ENCODE data around the gene FADS2. TPM values are rescaled to one million over a fixed set of nuclear protein-coding genes. Genes with fewer than 3 reads are reported as not detected.

The FADS2 gene
- total RNA-seq, 1 experiment from 2014 or later = 19.2 TPM

DNA sequence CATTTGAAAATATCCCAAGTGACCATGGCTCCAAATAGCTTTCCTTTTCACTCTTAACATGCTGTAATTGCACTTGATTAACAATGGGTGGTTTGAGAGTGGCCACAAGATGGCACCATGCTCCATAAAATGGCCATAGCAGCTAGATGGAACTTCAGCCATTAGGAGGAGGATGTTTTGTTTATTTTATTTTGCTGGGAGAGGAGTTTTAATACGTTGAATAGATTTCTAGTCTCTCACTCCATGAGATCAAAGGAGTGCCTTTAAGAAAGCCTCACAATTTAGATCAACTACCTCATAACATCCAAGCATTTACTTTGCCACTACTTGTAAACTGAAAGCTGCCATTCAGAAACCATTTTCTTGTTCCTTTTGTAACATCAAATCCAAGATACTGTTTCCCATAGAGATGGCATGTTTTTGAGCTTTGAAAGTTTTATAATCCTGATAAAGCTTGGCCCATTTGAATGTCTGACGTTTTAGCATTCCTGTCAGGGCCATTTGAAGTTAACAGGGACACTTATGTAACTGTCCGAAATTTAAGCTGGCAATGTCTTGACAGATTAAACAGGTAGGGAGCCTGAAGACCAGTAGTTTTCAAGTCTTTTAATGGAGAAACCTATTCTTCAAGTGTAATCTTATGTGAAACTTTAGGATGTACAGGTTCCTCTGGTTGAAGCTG lies 30.7 kb upstream of the FADS2 start:
- Mint-ChIP-seq H3K27ac (ENCODE audit: unreplicated experiment) (no peak overlapping the region), H3K9me3 (ENCODE audit: low read depth, unreplicated experiment) (no peaks in the 10 kb centered on the region), H3K4me1 (ENCODE audit: low read depth, unreplicated experiment) (peaks cover 25% of the 10 kb centered on the region), H3K36me3 (ENCODE audit: insufficient read depth, unreplicated experiment) (peaks cover 67% of the 10 kb centered on the region), H3K27me3 (ENCODE audit: unreplicated experiment) (no peaks in the 10 kb centered on the region), H3K4me3 (ENCODE audit: low read depth, unreplicated experiment) (no peak overlapping the region)
- TF ChIP-seq CTCF (IDR thresholded peaks at IDR 0.05; ENCODE audit: unreplicated experiment) = peak; percentile 79
- intact Hi-C loops (cut with micrococcal nuclease; ENCODE audit: unreplicated experiment) = loop anchor here (1.0 to 10.0 kb wide), 3 partner anchors 97 to 311 kb away; partner anchors contain the start of gene FADS3
- CTCF ChIA-PET = interaction anchor here (0.6 to 3.9 kb wide), 15 partner anchors 9 to 315 kb away, joined by 3 to 32 read pairs (median 4); partner anchors contain the start of gene FADS1
- BruUV-seq (replicated peaks) = no TSS peak
- DNase-seq = peak; percentile 73

GRCh38 chr11:61799665-61800284 lies 28.3 kb upstream of the FADS2 start:
- H3K36me3 Mint-ChIP-seq (ENCODE audit: insufficient read depth, unreplicated experiment) = peaks cover 50% of the 10 kb centered on the region
- H3K4me3 Mint-ChIP-seq (ENCODE audit: low read depth, unreplicated experiment) = no peak overlapping the region
- DNase-seq = no peak
- H3K9me3 Mint-ChIP-seq (ENCODE audit: low read depth, unreplicated experiment) = no peaks in the 10 kb centered on the region
- no peak for TF ChIP-seq CTCF (IDR thresholded peaks at IDR 0.05; ENCODE audit: unreplicated experiment)
- no peaks in the 10 kb centered on the region for H3K27me3 Mint-ChIP-seq (ENCODE audit: unreplicated experiment)
- intact Hi-C loops (cut with micrococcal nuclease; ENCODE audit: unreplicated experiment) = loop anchor here (10.0 kb wide), 2 partner anchors 95 to 145 kb away; partner anchors contain the start of gene FADS3
- no TSS peak for BruUV-seq (replicated peaks)
- no peak overlapping the region for H3K27ac Mint-ChIP-seq (ENCODE audit: unreplicated experiment)
- CTCF ChIA-PET = interaction anchor here (0.7 to 3.9 kb wide), 2 partner anchors 119 to 282 kb away, joined by 3 to 32 read pairs; no protein-coding TSS in a partner anchor
- H3K4me1 Mint-ChIP-seq (ENCODE audit: low read depth, unreplicated experiment) = peaks cover 11% of the 10 kb centered on the region

- no peak for DNase-seq
- Mint-ChIP-seq H3K27ac (ENCODE audit: unreplicated experiment) (no peak overlapping the region), H3K4me1 (ENCODE audit: low read depth, unreplicated experiment) (peaks cover 10% of the 10 kb centered on the region), H3K9me3 (ENCODE audit: low read depth, unreplicated experiment) (no peaks in the 10 kb centered on the region), H3K36me3 (ENCODE audit: insufficient read depth, unreplicated experiment) (peaks cover 44% of the 10 kb centered on the region), H3K27me3 (ENCODE audit: unreplicated experiment) (no peaks in the 10 kb centered on the region), H3K4me3 (ENCODE audit: low read depth, unreplicated experiment) (no peak overlapping the region)
- BruUV-seq (replicated peaks) = no TSS peak
- no peak for TF ChIP-seq CTCF (IDR thresholded peaks at IDR 0.05; ENCODE audit: unreplicated experiment)
- intact Hi-C loops (cut with micrococcal nuclease; ENCODE audit: unreplicated experiment) = no loop called here
- CTCF ChIA-PET = interaction anchor here (0.7 to 0.8 kb wide), 2 partner anchors 14 to 120 kb away, joined by 3 read pairs; no protein-coding TSS in a partner anchor
Observed at GRCh38 chr11:61800331-61801281, 27.5 kb upstream of the FADS2 start.

- H3K4me1 Mint-ChIP-seq (ENCODE audit: low read depth, unreplicated experiment) = no peaks in the 10 kb centered on the region
Observed at GRCh38 chr11:61802605-61803004, 25.5 kb upstream of the FADS2 start.

More at GRCh38 chr11:61802605-61803004, 25.5 kb upstream of the FADS2 start:
- intact Hi-C loops (cut with micrococcal nuclease; ENCODE audit: unreplicated experiment) = no loop called here
- BruUV-seq (replicated peaks) = no TSS peak
- Mint-ChIP-seq H3K27ac (ENCODE audit: unreplicated experiment) (no peak overlapping the region), H3K4me3 (ENCODE audit: low read depth, unreplicated experiment) (no peak overlapping the region), H3K27me3 (ENCODE audit: unreplicated experiment) (no peaks in the 10 kb centered on the region), H3K9me3 (ENCODE audit: low read depth, unreplicated experiment) (no peaks in the 10 kb centered on the region), H3K36me3 (ENCODE audit: insufficient read depth, unreplicated experiment) (peaks cover 35% of the 10 kb centered on the region)
- TF ChIP-seq CTCF (IDR thresholded peaks at IDR 0.05; ENCODE audit: unreplicated experiment) = no peak
- no peak for DNase-seq
- CTCF ChIA-PET = no interaction called here

Data from Calu3 (cell line).